Stomach (tissue), 4 donors: ENCODE measurements around the gene IFI27L1.

Experiments
- CTCF ChIP-seq, 7 experiments: fragments of 450-650 bp in 4 of 7; fragments of 200-600 bp in 3 of 7; sonication (generic) in 3 of 7; IDR thresholded peaks; one replicate each; pipeline ENCODE4 v1.5.1; 2016 to 2019; ENCODE audit warnings: antibody characterized with exemption in 7 of 7, control low read depth in 2 of 7, mild to moderate bottlenecking in 1 of 7
- EP300 ChIP-seq: sonication (generic); formaldehyde crosslinking; IDR thresholded peaks from one replicate; pipeline ENCODE4 v1.6.1; 2017; ENCODE audit warnings: antibody characterized with exemption
- POLR2A ChIP-seq, 4 donors: fragments of 450-650 bp; IDR thresholded peaks; one replicate each; pipeline ENCODE4 v1.6.1; 2016; ENCODE audit warnings: antibody characterized with exemption in 4 of 4, control low read depth in 2 of 4, mild to moderate bottlenecking in 1 of 4, moderate library complexity in 1 of 4

DNA sequence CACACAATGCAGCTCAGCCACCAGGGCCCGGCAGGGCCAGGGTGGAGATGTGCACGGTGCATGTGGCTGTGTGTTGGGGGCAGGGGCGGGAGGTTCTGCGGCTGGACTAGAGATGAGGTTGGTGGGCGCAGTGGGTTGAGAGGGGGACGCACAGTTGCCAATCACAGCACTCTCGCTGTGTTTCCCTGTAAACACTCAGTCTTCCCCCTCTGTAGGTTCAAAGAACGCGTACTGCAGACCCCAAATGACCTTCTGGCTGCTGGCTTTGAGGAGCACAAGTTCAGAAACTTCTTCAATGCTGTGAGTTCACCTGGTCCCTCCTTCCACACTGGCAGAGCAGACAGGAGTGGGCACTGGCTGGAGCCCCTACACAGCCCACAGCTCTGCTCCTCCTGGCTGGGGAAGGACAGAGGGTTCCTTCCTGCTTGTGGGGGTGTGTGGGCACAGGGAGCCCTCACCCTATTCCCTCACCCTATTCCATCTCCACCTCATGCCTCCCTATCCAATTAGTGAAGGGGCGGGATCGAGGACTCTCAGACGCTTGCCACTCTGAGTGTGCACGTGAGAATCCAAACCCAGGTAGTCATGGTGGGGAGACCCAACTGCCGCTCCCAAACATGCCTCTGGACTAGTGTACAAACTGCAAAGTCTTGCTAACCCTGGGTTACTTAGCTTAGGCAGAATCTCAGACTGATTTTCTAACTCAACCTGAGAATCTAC is 37.2 kb upstream of the IFI27L1 start:
- no peak for TF ChIP-seq CTCF (IDR thresholded peaks at IDR 0.05)
- no peak for TF ChIP-seq POLR2A (IDR thresholded peaks at IDR 0.05)
- TF ChIP-seq EP300, result no peak
